Breast epithelium (tissue), 3 donors: ENCODE data around the gene AGO3.

Experiments
- POLR2AphosphoS5 ChIP-seq, 3 donors: sonication (generic); formaldehyde crosslinking; IDR thresholded peaks; one replicate each; pipeline ENCODE4 v1.6.1; 2017; ENCODE audit warnings: antibody characterized with exemption in 3 of 3
- TF ChIP-seq, protein P1 (sequence below), 3 donors: fragments of 450-650 bp; IDR thresholded peaks; one replicate each; pipeline ENCODE4 v1.5.1; 2016 to 2017; ENCODE audit warnings: antibody characterized with exemption in 3 of 3, mild to moderate bottlenecking in 3 of 3, moderate library complexity in 3 of 3

- TF ChIP-seq, protein P1, sequence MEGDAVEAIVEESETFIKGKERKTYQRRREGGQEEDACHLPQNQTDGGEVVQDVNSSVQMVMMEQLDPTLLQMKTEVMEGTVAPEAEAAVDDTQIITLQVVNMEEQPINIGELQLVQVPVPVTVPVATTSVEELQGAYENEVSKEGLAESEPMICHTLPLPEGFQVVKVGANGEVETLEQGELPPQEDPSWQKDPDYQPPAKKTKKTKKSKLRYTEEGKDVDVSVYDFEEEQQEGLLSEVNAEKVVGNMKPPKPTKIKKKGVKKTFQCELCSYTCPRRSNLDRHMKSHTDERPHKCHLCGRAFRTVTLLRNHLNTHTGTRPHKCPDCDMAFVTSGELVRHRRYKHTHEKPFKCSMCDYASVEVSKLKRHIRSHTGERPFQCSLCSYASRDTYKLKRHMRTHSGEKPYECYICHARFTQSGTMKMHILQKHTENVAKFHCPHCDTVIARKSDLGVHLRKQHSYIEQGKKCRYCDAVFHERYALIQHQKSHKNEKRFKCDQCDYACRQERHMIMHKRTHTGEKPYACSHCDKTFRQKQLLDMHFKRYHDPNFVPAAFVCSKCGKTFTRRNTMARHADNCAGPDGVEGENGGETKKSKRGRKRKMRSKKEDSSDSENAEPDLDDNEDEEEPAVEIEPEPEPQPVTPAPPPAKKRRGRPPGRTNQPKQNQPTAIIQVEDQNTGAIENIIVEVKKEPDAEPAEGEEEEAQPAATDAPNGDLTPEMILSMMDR (IDR thresholded peaks at IDR 0.05) = no peak
- no peak for TF ChIP-seq POLR2AphosphoS5 (IDR thresholded peaks at IDR 0.05)
Measured at GRCh38 chr1:36076979-36077573, 146.2 kb downstream of the AGO3 start.
